HPDE6-E6E7 (cell line): ENCODE results near the gene ULK4.
"Not testable (repeated sequence)": the region's sequence is repeated elsewhere in the genome, so short reads cannot be mapped to it uniquely, and the experiment has no call there.

Experiments
- DNase-seq: peaks from one replicate; pipeline ENCODE4 v3.0.0; 2011; ENCODE audit warnings: missing footprints; ENCODE audit errors: extremely low spot score

Gene ULK4

GRCh38 chr3:41317718-41318117 lies 644.2 kb downstream of the ULK4 start:
- no peak for DNase-seq

DNA sequence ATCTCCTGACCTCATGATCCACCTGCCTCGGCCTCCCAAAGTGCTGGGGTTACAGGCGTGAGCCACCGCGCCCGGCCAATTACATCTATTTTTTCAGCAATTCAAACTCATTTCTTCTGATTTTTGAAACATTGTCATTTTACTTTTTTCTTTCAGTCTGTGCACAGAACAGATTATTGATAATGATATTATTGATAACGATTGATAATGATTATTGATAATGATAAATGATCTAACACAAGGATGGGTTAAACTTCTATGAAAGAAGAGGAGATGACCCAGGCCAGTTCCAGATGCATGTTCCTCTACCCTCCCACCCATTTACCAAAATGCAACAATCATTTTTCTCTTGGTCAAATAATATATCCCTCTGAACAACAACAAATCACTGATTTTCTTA lies 644.6 kb downstream of the ULK4 start:
- no peak for DNase-seq

GRCh38 chr3:41315126-41315525 lies 646.8 kb downstream of the ULK4 start:
- no peak for DNase-seq

GRCh38 chr3:41308119-41308518 lies 653.8 kb downstream of the ULK4 start:
- DNase-seq = no peak

- no peak for DNase-seq
Measured at GRCh38 chr3:41307065-41307464, 654.8 kb downstream of the ULK4 start.

DNA sequence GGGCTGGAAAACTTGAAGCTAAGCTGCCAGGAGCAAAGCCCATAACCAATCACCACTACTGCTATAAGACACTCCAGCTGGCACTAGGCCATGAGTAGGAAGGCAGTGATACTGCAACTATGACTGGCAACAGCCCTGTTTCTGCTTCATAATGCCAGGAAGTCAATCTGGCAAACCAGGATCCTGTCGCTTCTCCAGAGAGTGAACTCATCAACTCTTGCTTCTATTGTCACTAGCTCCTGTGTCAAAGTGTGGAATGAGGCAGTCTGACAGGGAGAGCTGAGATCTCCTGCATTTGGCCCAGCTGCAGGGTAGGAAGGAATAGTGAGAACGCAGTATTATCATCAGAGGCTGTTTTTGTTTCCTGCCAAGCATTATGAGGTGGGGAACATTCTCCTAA lies 657.3 kb downstream of the ULK4 start:
- no peak for DNase-seq

GRCh38 chr3:41302295-41302694 lies 659.6 kb downstream of the ULK4 start:
- no peak for DNase-seq

DNA sequence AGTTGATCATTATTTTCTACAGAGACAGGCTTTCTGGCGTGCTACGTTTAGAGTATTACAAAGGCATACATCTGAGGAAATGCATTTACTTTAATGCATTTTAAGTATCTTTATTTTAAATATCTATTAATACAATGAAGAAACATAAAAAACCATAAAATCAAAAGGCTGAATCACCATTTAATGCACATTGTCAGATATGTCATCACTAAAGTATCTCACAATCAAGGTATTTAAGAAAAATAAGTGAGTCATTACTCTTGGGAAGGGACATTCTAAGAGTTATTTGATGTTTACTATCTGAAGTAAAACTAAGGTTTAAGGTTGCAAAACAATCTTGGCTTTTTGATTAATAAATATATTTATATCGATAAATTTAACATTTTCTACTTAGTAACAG lies 660.4 kb downstream of the ULK4 start:
- no peak for DNase-seq

GRCh38 chr3:41299036-41299435 lies 662.9 kb downstream of the ULK4 start:
- DNase-seq = no peak

DNA sequence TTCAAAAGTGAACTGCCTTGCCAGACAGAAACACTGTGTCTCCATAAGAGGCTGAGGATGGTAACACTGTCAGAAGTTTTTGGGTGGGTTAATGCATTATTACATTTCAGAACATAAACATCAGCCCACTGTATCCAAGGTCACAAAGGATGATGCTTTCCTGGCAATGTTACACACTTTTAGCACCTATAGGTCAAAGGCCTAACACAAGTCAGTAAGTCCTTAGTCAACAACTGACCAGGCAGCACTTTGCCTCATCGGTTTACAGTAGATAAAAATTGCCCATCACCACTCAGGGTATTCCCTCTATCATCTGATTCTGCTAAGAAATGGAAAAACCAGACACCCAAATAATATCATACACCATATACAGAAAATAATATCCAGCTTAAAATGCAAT lies 664.2 kb downstream of the ULK4 start:
- DNase-seq = no peak

GRCh38 chr3:41296556-41296955 lies 665.3 kb downstream of the ULK4 start:
- DNase-seq = no peak

- DNase-seq = no peak
Measured at GRCh38 chr3:41295740-41296139, 666.2 kb downstream of the ULK4 start.

DNA sequence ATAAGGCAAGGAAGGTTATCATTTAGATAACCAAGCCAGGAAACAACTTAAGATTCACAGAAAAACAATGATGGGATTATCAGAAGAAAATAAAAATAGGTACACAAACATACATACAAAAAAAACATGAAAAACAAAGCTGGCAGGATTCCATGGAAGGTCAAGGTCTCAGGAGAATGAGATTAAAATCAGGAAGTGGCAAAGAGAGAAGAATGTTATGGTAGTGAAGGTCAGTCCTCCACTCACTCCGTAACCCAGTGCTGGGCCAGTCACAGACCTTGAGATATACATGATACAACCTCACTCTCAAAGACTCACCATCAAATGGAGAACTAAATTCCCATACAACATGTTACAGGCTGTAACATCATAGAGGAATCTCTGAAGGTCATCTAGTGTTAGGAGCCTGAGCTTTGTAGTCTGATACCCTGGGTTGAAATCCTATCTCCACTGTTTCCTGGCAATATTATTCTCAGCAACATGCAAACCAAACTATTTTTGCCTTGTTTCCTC lies 668.7 kb downstream of the ULK4 start:
- DNase-seq = no peak

GRCh38 chr3:41290736-41291135 lies 671.2 kb downstream of the ULK4 start:
- no peak for DNase-seq

DNA sequence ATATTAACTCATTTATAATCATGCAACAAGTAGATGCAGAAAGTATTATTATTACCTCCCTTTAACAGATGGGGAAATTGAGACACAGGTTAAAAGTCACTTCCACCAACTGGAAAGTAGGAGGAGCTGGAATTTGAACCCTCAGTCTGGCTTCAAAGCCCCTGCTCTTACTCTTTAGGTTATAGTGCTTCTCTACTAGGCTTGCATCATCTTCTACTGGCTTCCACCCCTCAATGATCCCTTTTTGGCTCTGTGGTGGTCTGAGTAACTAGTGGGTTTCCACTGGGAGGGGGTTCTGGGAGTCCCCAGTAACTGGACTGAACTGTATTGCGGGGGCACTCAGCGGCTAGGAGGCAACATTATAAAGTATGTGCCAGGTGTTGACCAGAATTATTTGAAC lies 671.6 kb downstream of the ULK4 start:
- no peak for DNase-seq

DNA sequence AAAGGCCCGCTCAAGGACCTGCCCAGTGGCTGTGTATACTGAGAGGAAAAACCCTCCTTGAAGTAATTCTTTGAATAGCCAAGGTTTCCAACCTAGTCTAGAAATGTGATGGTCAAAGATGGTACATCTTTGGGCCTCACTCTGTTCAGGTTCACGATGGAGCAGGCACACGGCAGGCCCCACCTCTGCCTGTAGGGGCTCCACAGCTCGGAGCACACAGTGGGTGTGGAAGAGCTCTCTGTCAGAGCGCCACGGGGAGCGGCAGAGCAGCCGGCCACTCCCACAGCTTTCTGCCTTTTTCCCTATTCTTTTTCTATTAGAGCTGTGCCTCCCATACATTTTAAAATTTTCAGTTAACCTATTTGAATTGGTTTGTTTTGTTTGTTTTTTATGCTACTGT lies 673.1 kb downstream of the ULK4 start:
- no peak for DNase-seq

GRCh38 chr3:41286305-41286704 lies 675.6 kb downstream of the ULK4 start:
- no peak for DNase-seq

DNA sequence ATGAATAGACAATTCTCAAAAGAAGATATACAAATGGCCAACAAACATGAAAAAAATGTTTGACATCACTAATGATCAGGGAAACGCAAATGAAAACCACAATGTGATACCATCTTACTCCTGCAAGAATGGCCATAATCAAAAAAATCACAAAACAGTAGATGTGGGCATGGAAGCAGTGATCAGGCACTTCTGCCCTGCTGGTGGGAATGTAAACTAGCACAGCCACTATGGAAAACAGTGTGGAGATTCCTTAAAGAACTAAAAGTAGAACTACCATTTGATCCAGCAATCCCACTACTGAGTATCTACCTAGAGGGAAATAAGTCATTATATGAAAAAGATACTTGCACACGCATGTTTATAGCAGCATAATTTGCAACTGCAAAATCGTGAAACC lies 677.0 kb downstream of the ULK4 start:
- DNase-seq = not testable (repeated sequence)

- DNase-seq = no peak
Measured at GRCh38 chr3:41277790-41278465, 684.0 kb downstream of the ULK4 start.

- no peak for DNase-seq
Measured at GRCh38 chr3:41276191-41276590, 685.7 kb downstream of the ULK4 start.

GRCh38 chr3:41274944-41275668 lies 686.8 kb downstream of the ULK4 start:
- no peak for DNase-seq

GRCh38 chr3:41272667-41273066 lies 689.2 kb downstream of the ULK4 start:
- no peak for DNase-seq

DNA sequence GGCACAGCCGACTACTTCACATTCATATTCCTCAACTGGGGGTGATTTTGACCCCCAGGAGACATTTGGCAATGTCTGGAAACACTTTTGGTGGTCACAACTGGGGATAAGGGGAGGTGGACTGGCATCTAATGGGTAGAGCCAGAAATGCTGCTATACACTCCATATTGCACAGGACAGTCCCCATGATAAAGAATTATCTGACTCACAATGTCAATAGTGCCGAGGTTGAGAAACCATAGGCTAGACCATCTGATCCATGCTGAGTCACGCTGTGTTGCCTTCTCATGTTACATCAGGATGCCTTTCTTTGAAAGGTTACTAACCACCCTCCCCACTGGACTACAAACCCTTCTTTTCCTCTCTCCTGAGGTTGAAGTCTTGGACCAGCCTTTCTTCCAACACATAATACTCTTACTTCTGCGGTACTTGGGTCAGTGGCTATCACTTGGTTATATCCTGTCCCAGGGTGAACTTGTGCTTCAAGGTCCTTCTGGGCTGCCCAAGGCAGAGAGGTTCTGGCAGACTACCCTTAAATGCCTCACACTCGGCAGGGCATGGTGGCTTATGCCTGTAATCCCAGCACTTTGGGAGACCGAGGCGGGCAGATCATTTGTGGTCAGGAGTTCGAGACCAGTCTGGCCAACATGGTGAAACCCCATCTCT lies 693.8 kb downstream of the ULK4 start:
- peak; percentile 70 for DNase-seq
